ENCODE results near the gene STATH. TPM values are rescaled to one million over a fixed set of nuclear protein-coding genes. Genes with fewer than 3 reads are reported as not detected.
"Not testable (repeated sequence)": the region's sequence is repeated elsewhere in the genome, so short reads cannot be mapped to it uniquely, and the experiment has no call there.

STATH gene
- total RNA-seq, 1 experiment from 2014 or later, result not detected

GRCh38 chr4:70041652-70042286, 46.0 kb downstream of the STATH start:
- no peak for TF ChIP-seq SIN3A (IDR thresholded peaks at IDR 0.05; ENCODE audit: borderline replicate concordance, insufficient read depth, low read depth, low read length)
- no peak for TF ChIP-seq TCF7L2 (IDR thresholded peaks at IDR 0.05; ENCODE audit: low read depth, low read length)
- no peak for TF ChIP-seq POLR2AphosphoS5 (IDR thresholded peaks at IDR 0.05; ENCODE audit: low read depth, low read length)
- TF ChIP-seq REST (IDR thresholded peaks at IDR 0.05; ENCODE audit: insufficient read depth in 1 of 2, low read depth in 2 of 2, low read length in 1 of 2), result no peak
- no peak for TF ChIP-seq CTCF (IDR thresholded peaks at IDR 0.05)
- intact Hi-C loops (cut with micrococcal nuclease; ENCODE audit: unreplicated experiment), result no loop called here
- Histone ChIP-seq H3K4me3 (ENCODE audit: low read depth in 2 of 2, low read length in 2 of 2) (no peak overlapping the region), H3K4me1 (ENCODE audit: control insufficient read depth, insufficient read depth, low read length) (no peaks in the 10 kb centered on the region), H3K27me3 (ENCODE audit: control insufficient read depth, insufficient read depth, low read length) (no peaks in the 10 kb centered on the region), H3K9me3 (ENCODE audit: control insufficient read depth, insufficient read depth, low read depth, low read length) (no peaks in the 10 kb centered on the region), H3K36me3 (ENCODE audit: control insufficient read depth, insufficient read depth, low read length) (no peaks in the 10 kb centered on the region), H3K27ac (ENCODE audit: low read length) (no peak overlapping the region)
- ATAC-seq (no peak), DNase-seq (ENCODE audit: low read depth, low spot score) (no peak)
- BruUV-seq (replicated peaks), result no TSS peak
- ChIA-PET POLR2A (no interaction called here), CTCF (no interaction called here)
- in situ Hi-C loops (cut with HindIII; ENCODE audit: low pct_unique_long_range_greater_than_20kb, low sequenced_read_pairs), result no loop called here

- H3K4me3 ChIP-seq (ENCODE audit: low read depth in 2 of 2, low read length in 2 of 2); H3K9me3 ChIP-seq (ENCODE audit: control insufficient read depth, insufficient read depth, low read depth, low read length); H3K27ac ChIP-seq (ENCODE audit: low read length); DNase-seq (ENCODE audit: low read depth, low spot score); H3K27me3 ChIP-seq (ENCODE audit: control insufficient read depth, insufficient read depth, low read length); in situ Hi-C loops (cut with HindIII; ENCODE audit: low pct_unique_long_range_greater_than_20kb, low sequenced_read_pairs); H3K4me1 ChIP-seq (ENCODE audit: control insufficient read depth, insufficient read depth, low read length); intact Hi-C loops (cut with micrococcal nuclease; ENCODE audit: unreplicated experiment); H3K36me3 ChIP-seq (ENCODE audit: control insufficient read depth, insufficient read depth, low read length); POLR2A ChIA-PET; ATAC-seq; CTCF ChIA-PET; BruUV-seq (replicated peaks): not testable (repeated sequence)
Observed at GRCh38 chr4:70050138-70050537, 54.4 kb downstream of the STATH start, which contains the start of gene HTN1. Gene HTN1, plus strand, starts transcription at chr4:70050438. Its CDS starts 2,639 bp downstream, at chr4:70053077.

Other genes with a start within 250 kb of the STATH start
- 0.05 TPM for gene SULT1B1, start 235.3 kb upstream of the STATH start, total RNA-seq (2021; ENCODE audit: unreplicated experiment)
- not detected for gene SULT1E1, start 135.8 kb upstream of the STATH start, total RNA-seq (2021; ENCODE audit: unreplicated experiment)
- gene CSN1S1, start 64.9 kb upstream of the STATH start, total RNA-seq (2021; ENCODE audit: unreplicated experiment), result not detected
- gene CSN2, start 30.2 kb upstream of the STATH start, total RNA-seq (2021; ENCODE audit: unreplicated experiment), result not detected
- gene HTN3, start 32.5 kb downstream of the STATH start, total RNA-seq (2021; ENCODE audit: unreplicated experiment), result not detected
- gene HTN1, start 54.5 kb downstream of the STATH start, total RNA-seq (2021; ENCODE audit: unreplicated experiment), result not detected
- not detected for gene PRR27, start 158.3 kb downstream of the STATH start, total RNA-seq (2021; ENCODE audit: unreplicated experiment)
- not detected for gene ODAM, start 199.8 kb downstream of the STATH start, total RNA-seq (2021; ENCODE audit: unreplicated experiment)
- gene FDCSP, start 230.2 kb downstream of the STATH start, total RNA-seq (2021; ENCODE audit: unreplicated experiment), result not detected
- not detected for gene CSN3, start 246.6 kb downstream of the STATH start, total RNA-seq (2021; ENCODE audit: unreplicated experiment)

Data from Panc1 (cell line).